ENCODE results near the gene PALM2AKAP2.
A peak's percentile ranks its signal among the peaks of the same experiment; 100 is the strongest.

The PALM2AKAP2 gene

GRCh38 chr9:109775516-109775915, 4.5 kb upstream of the PALM2AKAP2 start:
- no peak for DNase-seq

GRCh38 chr9:109776391-109776790, 3.6 kb upstream of the PALM2AKAP2 start:
- DNase-seq: no peak

- no peak for DNase-seq
Measured at GRCh38 chr9:109780453-109781033, 545 bp downstream of the PALM2AKAP2 start.

- DNase-seq: no peak
Measured at GRCh38 chr9:109781086-109781485, 1.1 kb downstream of the PALM2AKAP2 start.

- DNase-seq: no peak
Measured at GRCh38 chr9:109781541-109782197, 1.7 kb downstream of the PALM2AKAP2 start.

GRCh38 chr9:109787735-109788134, 7.7 kb downstream of the PALM2AKAP2 start:
- no peak for DNase-seq

- no peak for DNase-seq
Measured at GRCh38 chr9:109789556-109789955, 9.6 kb downstream of the PALM2AKAP2 start.

GRCh38 chr9:109789971-109790370, 10.0 kb downstream of the PALM2AKAP2 start:
- DNase-seq: no peak

GRCh38 chr9:109791003-109791677, 11.1 kb downstream of the PALM2AKAP2 start:
- DNase-seq: no peak

GRCh38 chr9:109791747-109792146, 11.7 kb downstream of the PALM2AKAP2 start:
- no peak for DNase-seq

GRCh38 chr9:109792951-109793546, 13.1 kb downstream of the PALM2AKAP2 start:
- no peak for DNase-seq

- no peak for DNase-seq
Measured at GRCh38 chr9:109793921-109794320, 13.9 kb downstream of the PALM2AKAP2 start.

- no peak for DNase-seq
Measured at GRCh38 chr9:109794361-109795012, 14.5 kb downstream of the PALM2AKAP2 start.

GRCh38 chr9:109795613-109796012, 15.6 kb downstream of the PALM2AKAP2 start:
- no peak for DNase-seq

GRCh38 chr9:109796078-109796477, 16.1 kb downstream of the PALM2AKAP2 start:
- DNase-seq: no peak

GRCh38 chr9:109797006-109797405, 17.0 kb downstream of the PALM2AKAP2 start:
- DNase-seq: no peak

GRCh38 chr9:109797509-109797908, 17.5 kb downstream of the PALM2AKAP2 start:
- DNase-seq: no peak

- DNase-seq: no peak
Measured at GRCh38 chr9:109799141-109799540, 19.1 kb downstream of the PALM2AKAP2 start.

- no peak for DNase-seq
Measured at GRCh38 chr9:109799792-109800191, 19.8 kb downstream of the PALM2AKAP2 start.

GRCh38 chr9:109801484-109801883, 21.5 kb downstream of the PALM2AKAP2 start:
- no peak for DNase-seq

GRCh38 chr9:109802491-109802890, 22.5 kb downstream of the PALM2AKAP2 start:
- no peak for DNase-seq

- peak in 1 of 2 experiments; percentile 11 for DNase-seq
Measured at GRCh38 chr9:109805050-109805449, 25.1 kb downstream of the PALM2AKAP2 start.

- DNase-seq: no peak
Measured at GRCh38 chr9:109806506-109807115, 26.6 kb downstream of the PALM2AKAP2 start.
